Measurements from ENCODE around the gene C16orf92. TPM values are rescaled to one million over a fixed set of nuclear protein-coding genes. Genes with fewer than 3 reads are reported as not detected.

C16orf92 gene, protein sequence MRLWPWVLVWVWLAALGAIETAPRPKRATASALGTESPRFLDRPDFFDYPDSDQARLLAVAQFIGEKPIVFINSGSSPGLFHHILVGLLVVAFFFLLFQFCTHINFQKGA
- total RNA-seq: not detected in 2 replicates

DNA sequence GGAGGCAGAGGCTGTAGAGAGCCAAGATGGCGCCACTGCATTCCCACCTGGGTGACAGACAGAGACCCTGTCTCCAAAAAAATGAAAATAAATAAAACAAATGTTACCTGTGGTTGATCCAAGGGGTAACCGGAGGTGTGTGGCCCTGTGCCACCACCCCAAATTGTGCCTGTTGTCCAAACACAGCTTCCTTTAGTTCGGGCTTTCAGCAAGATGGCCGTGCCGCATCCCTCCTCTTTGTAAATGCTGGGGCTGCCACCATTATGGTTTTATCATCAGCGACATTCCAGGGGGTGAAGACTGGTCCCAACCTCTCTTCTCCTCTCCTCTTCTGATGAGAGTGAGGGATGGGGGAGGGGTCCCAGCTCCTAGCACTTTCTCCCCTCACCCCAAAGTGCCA, at the start of gene C16orf92:
TSS of gene C16orf92 (plus strand) at position 312 of the 400 bp plus-strand sequence. CDS start 143 bp downstream, outside the sequence.
- no peak for DNase-seq (ENCODE audit: low read depth, low spot score)

DNA sequence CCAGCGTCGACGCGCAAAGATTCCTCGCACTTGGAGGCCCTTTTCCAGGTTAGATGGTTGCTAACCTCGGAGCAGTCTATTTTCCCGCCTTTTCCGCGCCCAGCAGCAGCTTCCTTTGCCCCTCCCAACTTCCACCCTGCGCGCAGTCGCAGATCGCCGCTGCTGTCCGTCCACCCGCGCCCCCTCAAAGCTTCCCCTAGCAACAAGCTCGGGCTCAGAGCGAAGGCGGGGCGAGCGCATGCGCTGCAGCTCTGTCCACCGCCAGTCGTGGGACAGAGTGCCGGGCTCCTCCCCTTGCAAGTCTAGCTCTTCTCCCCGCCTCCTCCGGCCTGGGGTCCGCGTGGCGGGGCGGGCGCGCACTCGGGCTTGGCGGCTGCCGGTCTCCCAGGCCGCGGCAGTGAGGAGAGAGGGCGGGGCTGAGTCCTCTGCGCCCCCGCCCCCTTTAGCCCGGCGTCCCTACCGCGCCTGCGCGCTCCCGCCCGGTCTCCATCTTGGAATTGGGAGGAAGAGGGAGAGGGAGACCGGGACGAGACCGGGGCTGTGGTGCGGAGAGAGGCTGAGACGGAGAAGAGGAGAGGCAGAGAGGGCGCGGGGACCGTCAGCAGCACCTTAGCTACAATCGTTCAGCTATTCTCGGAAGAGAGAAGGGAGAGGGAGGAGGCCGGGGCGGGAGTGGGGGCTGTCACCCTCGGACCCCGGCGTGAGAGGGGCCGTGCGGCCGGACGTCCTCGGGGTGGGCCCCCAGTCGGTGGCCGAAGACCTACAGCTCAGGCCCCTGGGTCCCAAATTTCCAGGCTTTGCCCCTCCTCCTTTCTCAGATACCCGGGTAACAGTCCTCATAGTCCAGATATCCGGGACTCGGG, 49.4 kb upstream of the C16orf92 start, which contains the start of gene TAOK2:
TSS of gene TAOK2 (plus strand) at position 485 of the 863 bp plus-strand sequence. CDS start 3,905 bp downstream, outside the sequence.
- peak; percentile 97 for DNase-seq (ENCODE audit: low read depth, low spot score)

DNA sequence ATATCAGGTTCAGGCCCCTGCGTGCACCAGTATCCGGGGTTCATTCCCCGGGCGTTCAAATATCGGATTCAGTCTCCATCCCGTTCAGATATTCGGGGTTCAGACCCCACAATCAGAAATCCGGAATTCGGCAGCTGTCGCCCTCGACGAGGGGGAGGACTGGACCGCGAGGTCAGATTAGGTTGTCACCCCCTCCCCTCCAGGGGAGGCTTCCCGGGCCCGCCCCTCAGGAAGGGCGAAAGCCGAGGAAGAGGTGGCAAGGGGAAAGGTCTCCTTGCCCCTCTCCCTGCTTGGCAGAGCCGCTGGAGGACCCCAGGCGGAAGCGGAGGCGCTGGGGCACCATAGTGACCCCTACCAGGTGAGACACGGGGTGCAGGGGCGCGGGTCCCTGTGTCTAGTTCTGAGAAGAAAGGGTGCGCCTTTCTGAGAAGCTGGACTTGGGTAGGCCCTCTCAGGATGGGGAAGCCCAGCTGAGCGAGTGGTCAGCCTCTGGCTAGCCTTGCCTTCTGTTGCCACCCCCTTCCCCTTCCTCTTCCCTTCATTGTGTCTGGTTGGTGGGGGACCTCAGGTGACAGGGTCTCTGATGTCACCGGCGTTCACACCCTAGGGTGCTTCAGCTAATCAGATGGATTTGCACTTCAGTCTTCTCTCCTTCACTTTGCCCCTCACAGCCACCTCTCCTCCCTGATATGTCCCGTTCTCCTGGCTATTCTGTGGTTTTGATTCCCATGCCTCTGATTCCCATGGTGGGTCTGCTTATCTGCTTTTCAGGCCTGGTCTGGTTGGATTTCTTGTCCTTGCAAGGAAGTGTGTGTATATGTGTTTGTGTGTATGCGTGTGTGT, 48.5 kb upstream of the C16orf92 start:
- peak; percentile 67 for DNase-seq (ENCODE audit: low read depth, low spot score)

DNA sequence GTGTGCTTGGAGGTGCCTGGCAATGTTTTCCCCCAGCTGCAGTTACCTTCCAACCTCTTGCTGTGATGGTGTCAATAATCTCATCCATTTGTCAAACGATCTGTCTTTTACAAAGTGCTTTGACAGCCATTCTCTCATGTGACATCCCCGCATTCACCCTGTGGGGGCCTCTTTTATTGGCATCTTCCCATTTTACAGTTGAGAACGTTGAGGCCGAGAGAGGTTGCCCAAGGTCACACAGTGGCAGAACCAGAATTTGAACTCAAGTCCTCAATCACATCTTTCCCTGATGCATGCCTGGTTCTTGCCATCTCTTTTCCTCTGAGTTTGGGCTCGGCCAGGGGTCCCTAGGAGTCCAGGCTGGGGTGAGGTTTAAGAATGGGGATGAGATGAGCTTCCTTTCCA, 47.9 kb upstream of the C16orf92 start:
- no peak for DNase-seq (ENCODE audit: low read depth, low spot score)

DNA sequence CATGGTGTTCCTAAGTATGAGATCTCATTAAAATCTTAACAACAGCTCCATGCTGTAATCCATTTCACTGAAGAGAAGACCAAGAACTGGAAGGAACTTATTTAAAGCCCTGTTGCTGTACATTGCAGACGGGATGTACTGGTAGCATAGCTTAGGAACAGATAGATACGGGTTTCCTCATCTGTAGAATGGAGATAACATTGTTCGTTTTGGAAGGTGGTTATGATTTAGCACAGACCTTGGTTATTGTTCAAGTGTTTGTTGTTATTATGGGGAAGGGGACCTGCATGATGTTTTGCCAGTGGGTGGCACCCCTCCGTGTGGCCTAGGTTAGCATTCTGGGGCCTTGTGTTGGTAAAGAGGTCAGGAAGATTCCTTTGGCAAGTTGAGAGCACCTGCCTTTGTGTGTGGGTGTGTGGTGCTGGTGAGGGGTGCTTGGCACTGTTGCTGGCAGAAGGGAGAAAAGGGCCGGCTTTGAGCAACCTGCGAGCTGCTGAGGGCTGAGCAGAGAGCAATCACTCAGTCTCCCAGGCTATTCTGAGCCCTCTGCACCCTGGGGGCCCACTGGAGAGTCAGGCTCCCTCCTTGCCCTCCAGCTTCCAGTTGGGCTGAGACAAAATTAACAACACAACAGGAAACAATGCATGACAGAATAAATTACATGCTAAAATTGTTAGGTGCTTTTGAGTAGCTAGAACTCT, 47.0 kb upstream of the C16orf92 start:
- DNase-seq (ENCODE audit: low read depth, low spot score): no peak

DNA sequence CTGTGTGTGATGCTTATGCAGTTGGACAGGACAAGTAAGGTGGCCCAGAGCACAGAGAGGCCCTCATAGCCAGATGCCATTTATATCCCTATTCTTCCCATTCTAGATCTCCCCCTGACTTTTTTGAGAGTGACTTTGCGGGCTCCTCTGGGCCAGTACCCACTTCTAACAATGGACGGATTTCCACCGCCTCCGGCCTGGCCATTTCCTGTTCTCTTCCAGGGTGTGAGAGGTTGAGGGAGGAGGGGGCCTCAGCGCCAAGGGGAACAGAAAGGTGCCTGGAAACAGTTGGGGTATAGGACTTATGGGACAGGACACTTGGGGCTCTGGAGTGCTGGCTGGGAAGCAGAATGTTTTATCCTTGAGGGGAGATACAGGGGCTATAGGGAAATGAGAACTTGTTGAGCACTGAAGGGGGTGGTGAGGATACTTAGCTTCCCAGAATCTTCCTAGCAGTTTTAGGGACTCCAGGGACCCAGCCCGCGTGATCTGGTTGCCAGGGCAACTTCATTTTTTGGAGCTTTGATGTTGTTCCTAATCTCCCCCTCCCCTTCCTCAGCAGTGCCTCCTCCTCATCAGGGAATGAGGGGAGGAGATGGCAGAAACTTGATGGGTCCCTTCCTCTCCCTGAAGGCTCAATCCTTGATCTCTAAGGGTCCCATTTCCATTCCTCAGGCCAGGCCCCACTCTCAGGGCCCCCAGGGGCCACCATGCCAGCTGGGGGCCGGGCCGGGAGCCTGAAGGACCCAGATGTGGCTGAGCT, 45.8 kb upstream of the C16orf92 start:
- DNase-seq (ENCODE audit: low read depth, low spot score): no peak

DNA sequence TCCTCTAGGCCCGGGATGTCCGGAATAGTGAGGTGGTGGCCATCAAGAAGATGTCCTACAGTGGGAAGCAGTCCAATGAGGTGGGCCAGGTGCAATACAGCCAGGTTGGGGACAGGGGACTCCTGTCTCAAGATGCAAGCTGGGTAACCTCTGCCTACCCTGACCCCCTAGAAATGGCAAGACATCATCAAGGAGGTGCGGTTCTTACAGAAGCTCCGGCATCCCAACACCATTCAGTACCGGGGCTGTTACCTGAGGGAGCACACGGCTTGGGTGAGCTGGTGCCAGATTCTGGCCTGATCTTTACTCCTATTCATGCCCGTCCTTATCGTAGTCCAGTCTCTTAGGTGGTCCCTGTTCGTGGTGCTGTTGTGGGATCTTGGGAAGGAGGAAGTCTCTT, 44.9 kb upstream of the C16orf92 start:
- DNase-seq (ENCODE audit: low read depth, low spot score): no peak

DNA sequence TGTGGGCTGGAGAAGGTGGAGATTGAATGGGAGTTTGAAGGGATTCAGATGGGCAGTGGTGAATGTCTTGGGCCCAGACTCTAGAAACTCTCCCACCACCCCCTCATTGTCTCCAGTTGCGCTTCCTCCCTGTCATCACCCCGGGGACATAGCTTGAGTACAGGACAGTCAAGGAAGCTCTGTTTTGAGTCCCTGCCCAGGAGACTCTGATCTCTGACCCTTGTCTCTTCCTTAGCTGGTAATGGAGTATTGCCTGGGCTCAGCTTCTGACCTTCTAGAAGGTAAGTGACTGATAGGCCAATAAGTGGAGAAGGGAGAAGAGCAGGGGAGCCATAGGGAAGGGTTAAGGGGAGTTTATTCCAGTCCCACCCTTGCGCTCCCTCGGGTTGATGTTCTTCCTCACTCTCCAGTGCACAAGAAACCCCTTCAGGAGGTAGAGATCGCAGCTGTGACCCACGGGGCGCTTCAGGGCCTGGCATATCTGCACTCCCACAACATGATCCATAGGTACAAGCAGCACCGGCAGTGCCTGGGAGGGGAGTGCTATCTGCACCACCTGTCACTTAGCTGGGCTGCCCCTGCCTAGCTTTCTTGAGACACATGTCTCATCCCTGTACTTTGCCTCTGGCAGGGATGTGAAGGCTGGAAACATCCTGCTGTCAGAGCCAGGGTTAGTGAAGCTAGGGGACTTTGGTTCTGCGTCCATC, 44.3 kb upstream of the C16orf92 start:
- no peak for DNase-seq (ENCODE audit: low read depth, low spot score)

DNA sequence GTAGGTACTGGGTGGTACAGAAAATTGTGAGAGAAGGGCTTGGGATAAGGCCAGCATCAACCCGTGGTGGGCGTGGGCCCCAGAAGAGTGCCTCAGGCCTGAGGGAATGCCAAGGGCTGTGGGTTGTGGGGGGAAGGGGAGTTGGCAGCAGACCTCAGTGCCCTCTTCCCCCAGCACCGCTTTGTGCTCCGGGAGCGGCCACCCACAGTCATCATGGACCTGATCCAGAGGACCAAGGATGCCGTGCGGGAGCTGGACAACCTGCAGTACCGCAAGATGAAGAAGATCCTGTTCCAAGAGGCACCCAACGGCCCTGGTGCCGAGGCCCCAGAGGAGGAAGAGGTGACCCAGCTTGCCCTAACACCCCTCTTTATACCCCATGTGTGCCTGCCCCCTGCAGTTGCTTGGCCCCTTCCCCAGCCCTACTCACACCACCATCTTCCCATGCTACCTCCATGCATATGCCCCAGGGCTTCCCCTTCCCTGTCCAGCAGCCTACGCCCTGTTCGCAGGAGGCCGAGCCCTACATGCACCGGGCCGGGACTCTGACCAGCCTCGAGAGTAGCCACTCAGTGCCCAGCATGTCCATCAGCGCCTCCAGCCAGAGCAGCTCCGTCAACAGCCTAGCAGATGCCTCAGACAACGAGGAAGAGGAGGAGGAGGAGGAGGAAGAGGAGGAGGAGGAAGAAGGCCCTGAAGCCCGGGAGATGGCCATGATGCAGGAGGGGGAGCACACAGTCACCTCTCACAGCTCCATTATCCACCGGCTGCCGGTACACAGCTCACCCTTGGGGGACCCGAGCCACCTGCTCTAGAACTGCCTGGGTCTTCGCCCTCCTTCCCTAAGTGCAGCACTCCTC, 40.2 kb upstream of the C16orf92 start:
- DNase-seq (ENCODE audit: low read depth, low spot score): no peak

DNA sequence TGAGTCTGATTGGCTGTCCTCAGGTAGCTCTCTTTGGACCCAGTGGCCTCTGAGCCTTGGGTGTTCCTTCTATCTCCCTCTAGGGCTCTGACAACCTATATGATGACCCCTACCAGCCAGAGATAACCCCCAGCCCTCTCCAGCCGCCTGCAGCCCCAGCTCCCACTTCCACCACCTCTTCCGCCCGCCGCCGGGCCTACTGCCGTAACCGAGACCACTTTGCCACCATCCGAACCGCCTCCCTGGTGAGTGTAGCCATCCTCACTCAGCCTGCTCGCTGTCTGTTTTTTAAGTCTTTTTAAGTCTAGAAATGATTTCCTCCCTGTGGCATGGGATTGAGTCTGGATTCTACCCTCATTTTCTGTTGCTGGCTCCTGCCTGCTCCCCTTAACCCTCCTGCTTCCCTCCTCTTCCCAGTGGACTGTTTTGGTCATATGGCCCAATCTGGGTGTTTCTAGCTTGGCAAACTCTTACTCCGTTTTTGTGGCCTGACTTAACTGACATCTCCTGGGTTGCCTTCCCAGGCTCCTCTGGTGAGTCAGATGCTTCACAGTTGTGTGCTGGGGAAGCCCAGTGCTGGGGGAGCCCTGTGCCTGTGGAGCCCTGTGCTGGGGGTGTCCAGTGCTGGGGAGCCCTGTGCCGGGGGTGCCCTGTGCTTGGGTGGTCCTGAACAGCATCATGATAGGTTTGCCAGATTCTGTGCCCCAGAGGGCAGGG, 39.4 kb upstream of the C16orf92 start:
- DNase-seq (ENCODE audit: low read depth, low spot score): no peak

DNA sequence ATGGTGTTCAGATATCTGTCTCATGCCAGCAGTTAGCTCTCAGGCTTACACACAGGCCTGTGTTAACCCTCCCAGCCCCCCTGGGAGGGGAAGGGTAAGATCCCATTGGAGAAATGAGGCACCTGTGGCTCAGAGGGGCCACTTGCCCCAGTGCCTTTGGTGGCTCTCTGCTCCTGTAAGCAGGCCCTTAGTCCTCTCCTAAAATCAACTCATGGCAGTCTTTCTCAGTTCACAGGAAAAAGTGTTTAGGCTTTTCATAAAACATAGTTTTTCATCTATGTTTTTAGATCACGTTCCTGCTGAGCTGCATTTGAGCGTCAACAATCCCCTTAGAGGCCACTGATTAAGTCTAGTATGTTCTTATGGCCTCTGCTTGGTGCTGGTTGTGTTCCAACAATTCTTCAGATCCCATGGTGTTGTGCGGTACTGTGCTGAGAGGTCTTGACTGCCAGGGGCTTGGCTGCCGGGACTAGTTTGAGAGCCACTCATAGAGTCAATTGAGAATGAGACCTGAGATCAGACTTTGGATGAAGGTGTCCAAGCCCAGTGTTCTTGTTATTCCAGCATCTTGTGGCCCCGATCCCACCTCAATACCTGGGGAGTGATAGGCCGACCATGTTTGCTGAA, 38.7 kb upstream of the C16orf92 start:
- DNase-seq (ENCODE audit: low read depth, low spot score): no peak

DNA sequence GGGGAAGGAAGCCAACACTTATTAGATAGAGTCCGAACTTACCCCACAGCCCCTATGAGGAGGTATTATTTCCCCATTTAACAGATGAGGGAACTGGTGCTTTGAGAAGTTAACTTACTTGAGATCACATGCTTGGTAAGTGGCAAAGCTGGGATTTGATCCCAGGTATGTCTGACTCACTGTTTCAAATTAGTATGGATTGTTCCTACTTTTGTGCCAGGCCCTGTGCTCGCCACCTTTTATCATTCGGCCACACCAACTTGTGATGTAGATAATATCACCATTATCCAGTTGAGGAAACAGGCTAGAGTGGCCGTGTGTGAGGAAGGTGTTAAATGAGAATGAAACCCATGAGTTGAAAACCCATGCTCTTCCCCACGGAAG, 38.2 kb upstream of the C16orf92 start:
- no peak for DNase-seq (ENCODE audit: low read depth, low spot score)

DNA sequence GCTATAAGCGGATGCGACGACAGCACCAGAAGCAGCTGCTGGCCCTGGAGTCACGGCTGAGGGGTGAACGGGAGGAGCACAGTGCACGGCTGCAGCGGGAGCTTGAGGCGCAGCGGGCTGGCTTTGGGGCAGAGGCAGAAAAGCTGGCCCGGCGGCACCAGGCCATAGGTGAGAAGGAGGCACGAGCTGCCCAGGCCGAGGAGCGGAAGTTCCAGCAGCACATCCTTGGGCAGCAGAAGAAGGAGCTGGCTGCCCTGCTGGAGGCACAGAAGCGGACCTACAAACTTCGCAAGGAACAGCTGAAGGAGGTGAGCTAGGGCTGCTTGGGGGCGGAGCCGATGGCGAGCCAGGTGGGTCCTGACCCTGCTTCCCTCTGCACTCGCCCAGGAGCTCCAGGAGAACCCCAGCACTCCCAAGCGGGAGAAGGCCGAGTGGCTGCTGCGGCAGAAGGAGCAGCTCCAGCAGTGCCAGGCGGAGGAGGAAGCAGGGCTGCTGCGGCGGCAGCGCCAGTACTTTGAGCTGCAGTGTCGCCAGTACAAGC, 37.7 kb upstream of the C16orf92 start:
- DNase-seq (ENCODE audit: low read depth, low spot score): no peak

DNA sequence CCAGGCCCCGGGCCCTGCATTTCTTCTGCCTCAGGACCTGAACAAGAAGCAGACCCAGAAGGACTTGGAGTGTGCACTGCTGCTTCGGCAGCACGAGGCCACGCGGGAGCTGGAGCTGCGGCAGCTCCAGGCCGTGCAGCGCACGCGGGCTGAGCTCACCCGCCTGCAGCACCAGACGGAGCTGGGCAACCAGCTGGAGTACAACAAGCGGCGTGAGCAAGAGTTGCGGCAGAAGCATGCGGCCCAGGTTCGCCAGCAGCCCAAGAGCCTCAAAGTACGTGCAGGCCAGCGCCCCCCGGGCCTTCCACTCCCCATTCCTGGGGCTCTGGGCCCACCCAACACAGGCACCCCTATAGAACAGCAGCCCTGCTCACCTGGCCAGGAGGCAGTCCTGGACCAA, 36.8 kb upstream of the C16orf92 start:
- DNase-seq (ENCODE audit: low read depth, low spot score): no peak

DNA sequence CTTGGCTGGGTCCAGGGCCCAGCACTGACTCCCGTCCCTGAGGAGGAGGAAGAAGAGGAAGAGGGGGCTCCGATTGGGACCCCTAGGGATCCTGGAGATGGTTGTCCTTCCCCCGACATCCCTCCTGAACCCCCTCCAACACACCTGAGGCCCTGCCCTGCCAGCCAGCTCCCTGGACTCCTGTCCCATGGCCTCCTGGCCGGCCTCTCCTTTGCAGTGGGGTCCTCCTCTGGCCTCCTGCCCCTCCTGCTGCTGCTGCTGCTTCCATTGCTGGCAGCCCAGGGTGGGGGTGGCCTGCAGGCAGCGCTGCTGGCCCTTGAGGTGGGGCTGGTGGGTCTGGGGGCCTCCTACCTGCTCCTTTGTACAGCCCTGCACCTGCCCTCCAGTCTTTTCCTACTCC, 36.1 kb upstream of the C16orf92 start:
- DNase-seq (ENCODE audit: low read depth, low spot score): no peak

DNA sequence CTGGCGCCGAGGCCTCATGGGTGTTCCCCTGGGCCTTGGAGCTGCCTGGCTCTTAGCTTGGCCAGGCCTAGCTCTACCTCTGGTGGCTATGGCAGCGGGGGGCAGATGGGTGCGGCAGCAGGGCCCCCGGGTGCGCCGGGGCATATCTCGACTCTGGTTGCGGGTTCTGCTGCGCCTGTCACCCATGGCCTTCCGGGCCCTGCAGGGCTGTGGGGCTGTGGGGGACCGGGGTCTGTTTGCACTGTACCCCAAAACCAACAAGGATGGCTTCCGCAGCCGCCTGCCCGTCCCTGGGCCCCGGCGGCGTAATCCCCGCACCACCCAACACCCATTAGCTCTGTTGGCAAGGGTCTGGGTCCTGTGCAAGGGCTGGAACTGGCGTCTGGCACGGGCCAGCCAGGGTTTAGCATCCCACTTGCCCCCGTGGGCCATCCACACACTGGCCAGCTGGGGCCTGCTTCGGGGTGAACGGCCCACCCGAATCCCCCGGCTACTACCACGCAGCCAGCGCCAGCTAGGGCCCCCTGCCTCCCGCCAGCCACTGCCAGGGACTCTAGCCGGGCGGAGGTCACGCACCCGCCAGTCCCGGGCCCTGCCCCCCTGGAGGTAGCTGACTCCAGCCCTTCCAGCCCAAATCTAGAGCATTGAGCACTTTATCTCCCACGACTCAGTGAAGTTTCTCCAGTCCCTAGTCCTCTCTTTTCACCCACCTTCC, 35.5 kb upstream of the C16orf92 start:
- no peak for DNase-seq (ENCODE audit: low read depth, low spot score)

All from pulmonary artery endothelial cell (primary cell).